ENCODE measurements around the gene PLEKHG2.

Gene PLEKHG2

GRCh38 chr19:39419003-39419402 is 6.5 kb downstream of the PLEKHG2 start:
- DNase-seq (ENCODE audit: low read depth in 2 of 2): no peak

DNA sequence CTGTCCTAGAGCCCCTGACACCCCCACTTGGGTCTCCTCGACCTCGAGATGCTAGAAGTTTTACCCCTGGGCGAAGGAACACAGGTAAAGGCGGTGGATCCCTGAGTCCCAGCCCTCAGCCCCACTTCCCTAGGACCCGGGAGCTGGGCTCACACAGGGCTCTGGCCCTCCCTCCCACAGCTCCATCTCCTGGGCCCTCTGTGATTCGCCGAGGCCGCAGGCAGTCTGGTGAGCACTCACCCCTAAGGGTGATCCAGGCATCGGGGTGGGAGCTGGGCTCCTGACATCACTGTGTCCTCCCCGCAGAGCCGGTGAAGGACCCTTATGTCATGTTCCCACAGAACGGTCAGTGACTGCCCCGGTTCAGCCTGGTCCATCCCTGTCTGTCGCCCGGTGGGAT is 8.3 kb downstream of the PLEKHG2 start:
- no peak for DNase-seq (ENCODE audit: low read depth in 2 of 2)

DNA sequence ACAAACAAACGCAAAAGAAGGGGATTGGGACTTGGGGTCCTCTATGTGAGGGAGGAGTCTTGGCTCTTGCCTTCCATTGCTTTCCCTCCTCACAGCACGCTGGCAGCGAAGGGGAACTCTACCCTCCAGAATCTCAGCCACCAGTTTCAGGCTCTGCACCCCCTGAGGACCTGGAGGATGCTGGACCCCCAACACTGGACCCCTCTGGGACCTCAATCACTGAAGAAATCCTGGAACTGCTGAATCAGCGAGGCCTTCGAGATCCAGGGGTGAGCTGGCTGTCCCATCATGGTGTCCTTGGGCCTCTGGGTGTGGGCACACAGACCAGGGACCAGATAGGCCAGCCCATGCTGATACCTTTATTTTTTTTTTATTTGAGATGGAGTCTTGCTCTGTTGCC is 9.6 kb downstream of the PLEKHG2 start:
- DNase-seq (ENCODE audit: low read depth in 2 of 2): no peak

- DNase-seq (ENCODE audit: low read depth in 2 of 2): no peak
Measured at GRCh38 chr19:39423258-39424086, 11.0 kb downstream of the PLEKHG2 start.

GRCh38 chr19:39424934-39425333 is 12.5 kb downstream of the PLEKHG2 start:
- no peak for DNase-seq (ENCODE audit: low read depth in 2 of 2)

- no peak for DNase-seq (ENCODE audit: low read depth in 2 of 2)
Measured at GRCh38 chr19:39425744-39426143, 13.3 kb downstream of the PLEKHG2 start.

- DNase-seq (ENCODE audit: low read depth in 2 of 2): no peak
Measured at GRCh38 chr19:39426170-39426569, 13.7 kb downstream of the PLEKHG2 start.

DNA sequence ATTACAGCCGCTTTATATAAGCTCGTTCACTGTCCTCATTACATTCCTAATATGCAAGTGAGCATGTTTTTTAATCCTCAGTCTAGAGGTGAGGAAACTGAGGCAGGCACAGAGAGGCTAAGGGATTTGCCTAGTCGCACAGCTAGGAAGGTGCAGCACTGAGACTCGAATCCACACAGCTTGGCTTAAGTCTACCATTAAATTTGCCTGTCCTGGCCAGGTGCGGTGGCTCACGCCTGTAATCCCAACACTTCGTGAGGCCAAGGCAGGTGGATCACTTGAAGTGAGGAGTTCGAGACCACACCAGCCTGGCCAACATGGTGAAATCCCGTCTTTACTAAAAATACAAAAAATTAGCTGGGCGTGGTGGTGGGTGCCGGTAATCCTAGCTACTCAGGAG is 15.2 kb downstream of the PLEKHG2 start:
- no peak for DNase-seq (ENCODE audit: low read depth in 2 of 2)

GRCh38 chr19:39428283-39429112 is 16.0 kb downstream of the PLEKHG2 start:
- DNase-seq (ENCODE audit: low read depth in 2 of 2): no peak

- DNase-seq (ENCODE audit: low read depth in 2 of 2): no peak
Measured at GRCh38 chr19:39430675-39431593, 18.5 kb downstream of the PLEKHG2 start.

GRCh38 chr19:39432677-39433025 is 20.2 kb downstream of the PLEKHG2 start:
- DNase-seq (ENCODE audit: low read depth in 2 of 2): no peak

GRCh38 chr19:39433480-39434079 is 21.1 kb downstream of the PLEKHG2 start:
- no peak for DNase-seq (ENCODE audit: low read depth in 2 of 2)

GRCh38 chr19:39434123-39435076 is 21.9 kb downstream of the PLEKHG2 start:
- no peak for DNase-seq (ENCODE audit: low read depth in 2 of 2)

DNA sequence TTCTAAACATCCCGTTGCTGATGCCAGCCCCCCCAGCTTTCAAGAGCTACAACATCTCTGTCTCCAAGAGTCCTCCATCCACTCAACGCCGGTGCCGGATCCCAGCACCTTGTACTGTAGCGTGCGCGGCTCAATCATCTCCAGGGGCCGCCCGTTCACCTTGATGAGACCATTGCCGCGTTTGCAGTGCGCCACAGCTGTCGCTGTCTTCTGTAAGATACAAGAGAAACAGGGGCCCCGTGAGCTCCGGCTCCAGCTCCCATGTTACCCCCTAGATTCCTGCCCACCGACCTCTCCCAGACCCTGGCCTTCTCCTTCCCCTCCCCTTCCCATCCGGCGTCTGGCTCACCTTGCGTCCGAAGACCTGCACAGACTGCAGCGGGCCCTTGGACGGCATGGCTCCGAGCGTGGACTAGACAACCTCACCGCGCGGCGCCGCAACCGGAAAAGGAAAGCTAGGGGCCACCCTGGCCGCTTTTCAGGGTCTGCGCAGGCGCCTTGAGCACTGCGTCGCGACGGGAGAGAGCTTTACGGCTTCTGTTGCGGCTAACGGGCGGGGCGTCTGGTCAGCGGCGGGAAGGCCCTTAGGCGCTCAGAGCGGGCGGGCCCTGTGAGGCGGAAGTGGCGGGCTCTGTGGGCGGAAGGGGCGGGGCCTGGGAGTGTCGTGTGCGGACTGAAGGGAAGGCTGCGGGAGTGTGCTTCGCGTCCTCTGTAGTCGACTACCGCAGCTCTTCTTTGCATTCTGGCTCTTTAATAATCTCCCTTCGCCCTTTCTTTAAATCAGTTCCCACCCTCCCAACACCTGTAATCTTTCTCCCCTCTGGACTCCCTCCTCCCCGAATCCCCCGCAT is 23.3 kb downstream of the PLEKHG2 start, which contains the start of gene RPS16:
RPS16 (minus strand) TSS at position 451 of the 851 bp plus-strand sequence; CDS start at position 397, 54 bp downstream.
- peak; percentile 99 to 100 for DNase-seq (ENCODE audit: low read depth in 2 of 2)

DNA sequence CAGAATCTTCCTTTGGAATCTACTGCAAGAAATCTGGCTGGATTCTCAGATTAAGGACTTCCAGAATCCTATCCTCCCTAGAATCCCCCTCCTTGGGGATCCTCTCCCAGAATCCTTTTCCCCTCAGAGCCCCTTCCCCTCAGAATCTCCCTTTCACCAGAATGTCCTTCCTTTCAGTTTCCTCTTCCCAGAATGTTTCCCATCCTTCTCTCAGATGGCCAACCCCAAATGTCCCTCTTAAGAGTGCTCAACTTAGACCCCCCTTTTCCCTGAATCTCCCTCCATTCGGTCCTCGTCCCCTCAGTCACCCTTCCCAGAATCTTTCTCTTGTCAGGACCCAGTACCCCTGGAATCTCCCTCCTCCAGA is 23.9 kb downstream of the PLEKHG2 start:
- no peak for DNase-seq (ENCODE audit: low read depth in 2 of 2)

DNA sequence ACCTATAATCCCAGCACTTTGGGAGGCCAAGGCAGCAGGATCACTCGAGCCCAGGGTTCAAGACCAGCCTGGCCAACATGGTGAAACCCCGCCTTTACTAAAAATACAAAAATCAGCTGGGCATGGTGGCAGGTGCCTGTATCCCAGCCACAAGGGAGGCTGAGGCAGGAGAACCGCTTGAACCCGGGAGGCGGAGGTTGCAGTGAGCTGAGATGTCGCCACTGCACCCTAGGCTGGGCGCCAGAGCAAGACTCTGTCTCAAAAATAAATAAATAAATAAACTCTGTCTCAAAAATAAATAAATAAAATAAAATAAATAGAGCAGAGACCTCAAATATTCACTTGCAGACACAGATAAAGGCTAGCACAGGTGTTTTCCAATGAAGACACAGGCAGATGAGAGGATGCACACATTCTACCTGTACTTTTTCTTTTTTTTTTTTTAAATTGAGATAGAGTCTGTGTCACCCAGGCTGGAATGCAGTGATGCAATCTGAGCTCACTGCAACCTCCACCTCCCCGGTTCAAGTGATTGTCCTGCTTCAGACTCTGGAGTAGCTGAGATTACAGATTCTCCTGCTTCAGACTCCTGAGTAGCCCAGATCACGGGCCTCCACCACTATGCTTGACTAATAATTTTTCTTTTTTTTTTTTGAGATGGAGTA is 25.9 kb downstream of the PLEKHG2 start:
- no peak for DNase-seq (ENCODE audit: low read depth in 2 of 2)

- no peak for DNase-seq (ENCODE audit: low read depth in 2 of 2)
Measured at GRCh38 chr19:39444598-39445195, 32.2 kb downstream of the PLEKHG2 start.

All from activated CD8-positive, alpha-beta memory T cell treated with anti-CD3 and anti-CD28 coated beads for 4 hours (primary cell).